ENCODE data around the gene ADAM15. TPM values are rescaled to one million over a fixed set of nuclear protein-coding genes. Genes with fewer than 3 reads are reported as not detected.

Gene ADAM15
- total RNA-seq, 4 donors from 2014 or later, result 61.5 to 142 (median 115) TPM

DNA sequence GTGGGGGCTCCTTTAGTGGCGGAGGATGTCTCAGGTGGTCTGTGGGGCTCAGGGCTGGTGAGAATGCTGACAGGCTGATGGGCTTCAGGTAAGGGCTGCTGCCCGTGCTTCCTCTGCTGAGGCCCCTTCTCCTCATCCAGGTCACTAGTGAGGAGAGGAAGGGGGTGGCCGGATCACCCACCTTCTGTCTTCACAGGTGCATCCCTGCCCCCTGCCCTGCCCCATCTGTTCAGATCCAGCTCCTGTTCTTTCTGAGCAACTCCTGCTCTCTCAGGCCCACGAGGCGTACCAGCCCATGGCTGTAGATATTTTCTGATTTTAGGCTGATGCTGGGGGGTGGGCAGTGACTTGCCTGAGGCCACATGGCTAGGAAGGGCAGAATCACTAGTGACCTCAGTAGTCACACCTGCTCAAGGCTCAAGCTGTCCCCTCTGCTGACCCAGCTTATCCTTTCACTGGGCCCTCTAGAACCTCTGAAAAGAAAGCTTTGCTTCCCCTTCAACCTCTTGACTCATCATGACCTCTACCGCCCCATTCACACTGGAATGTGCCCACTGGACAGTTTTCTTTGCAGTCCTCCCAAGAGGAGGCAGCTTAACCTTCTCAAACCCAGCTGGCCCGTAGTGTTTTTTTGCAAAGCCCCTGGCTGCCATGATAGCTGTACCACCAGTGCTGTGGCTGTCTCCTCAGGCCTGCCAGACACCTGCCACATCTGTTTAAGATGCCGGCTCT, 32.3 kb upstream of the ADAM15 start:
- peaks cover 17 to 39% (median 27%) of the 10 kb centered on the region in 4 donors for H3K4me1 ChIP-seq
- intact Hi-C loops (cut with DNase I), result loop anchor here (5.0 kb wide), 2 partner anchors 56 to 81 kb away; partner anchors contain the start of genes PMVK and PYGO2

DNA sequence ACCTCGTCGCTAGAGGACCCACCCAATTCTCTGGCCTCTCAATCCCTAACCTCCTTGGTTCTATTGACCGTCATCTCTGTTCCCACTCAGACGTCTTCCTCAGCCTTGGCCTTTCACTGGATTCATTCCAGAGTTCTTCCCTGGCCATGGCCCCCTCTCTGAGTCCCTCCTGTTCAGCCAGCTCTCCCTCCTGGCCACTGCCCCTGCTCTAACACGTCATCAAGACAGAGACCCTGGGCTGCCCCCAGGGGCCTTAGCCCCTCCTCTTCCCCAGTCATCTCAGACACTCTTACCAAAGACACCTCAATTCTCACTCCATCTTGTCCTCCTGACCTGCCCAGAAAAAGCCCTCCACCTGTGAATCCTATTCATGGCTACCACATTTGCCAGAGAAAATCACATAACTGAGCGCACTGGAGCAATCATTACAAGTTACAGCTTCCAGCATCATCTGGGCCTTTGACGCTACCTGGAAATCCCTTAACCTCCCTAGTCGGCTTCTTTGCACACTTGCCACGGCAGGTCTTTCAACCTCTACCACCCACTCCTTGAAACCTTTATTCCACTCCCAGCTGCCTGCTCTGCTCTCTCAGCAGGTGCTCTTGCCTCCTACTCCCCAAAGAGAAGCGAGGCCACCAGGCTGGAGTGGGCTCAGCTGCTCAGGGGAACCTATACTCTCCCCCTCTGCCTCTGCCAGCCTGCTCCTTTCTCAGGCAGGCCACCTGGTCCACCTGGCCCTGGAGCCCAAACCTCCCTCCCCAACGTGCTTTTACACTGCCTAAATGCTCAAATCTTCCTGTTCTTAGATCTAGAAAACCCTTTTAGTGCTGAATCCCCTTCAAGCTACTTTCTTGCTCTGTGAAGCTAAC, 31.5 kb upstream of the ADAM15 start:
- Histone ChIP-seq H3K9me3 (no peaks in the 10 kb centered on the region), H3K4me1 (peaks cover 16 to 32% (median 25%) of the 10 kb centered on the region in 4 donors), H3K27me3 (no peaks in the 10 kb centered on the region), H3K27ac (replicated peaks in 1 of 4) (no peak overlapping the region), H3K4me3 (no peak overlapping the region), H3K36me3 (peaks cover 7 to 21% (median 15%) of the 10 kb centered on the region in 4 donors)
- intact Hi-C loops (cut with DNase I), result loop anchor here (5.0 kb wide), 2 partner anchors 57 to 82 kb away; partner anchors contain the start of genes PMVK and PYGO2
- TF ChIP-seq POLR2A (IDR thresholded peaks at IDR 0.05; ENCODE audit: low read depth) (no peak), POLR2AphosphoS5 (IDR thresholded peaks at IDR 0.05) (no peak), EP300 (IDR thresholded peaks at IDR 0.05) (no peak)
- TF ChIP-seq, protein P1, sequence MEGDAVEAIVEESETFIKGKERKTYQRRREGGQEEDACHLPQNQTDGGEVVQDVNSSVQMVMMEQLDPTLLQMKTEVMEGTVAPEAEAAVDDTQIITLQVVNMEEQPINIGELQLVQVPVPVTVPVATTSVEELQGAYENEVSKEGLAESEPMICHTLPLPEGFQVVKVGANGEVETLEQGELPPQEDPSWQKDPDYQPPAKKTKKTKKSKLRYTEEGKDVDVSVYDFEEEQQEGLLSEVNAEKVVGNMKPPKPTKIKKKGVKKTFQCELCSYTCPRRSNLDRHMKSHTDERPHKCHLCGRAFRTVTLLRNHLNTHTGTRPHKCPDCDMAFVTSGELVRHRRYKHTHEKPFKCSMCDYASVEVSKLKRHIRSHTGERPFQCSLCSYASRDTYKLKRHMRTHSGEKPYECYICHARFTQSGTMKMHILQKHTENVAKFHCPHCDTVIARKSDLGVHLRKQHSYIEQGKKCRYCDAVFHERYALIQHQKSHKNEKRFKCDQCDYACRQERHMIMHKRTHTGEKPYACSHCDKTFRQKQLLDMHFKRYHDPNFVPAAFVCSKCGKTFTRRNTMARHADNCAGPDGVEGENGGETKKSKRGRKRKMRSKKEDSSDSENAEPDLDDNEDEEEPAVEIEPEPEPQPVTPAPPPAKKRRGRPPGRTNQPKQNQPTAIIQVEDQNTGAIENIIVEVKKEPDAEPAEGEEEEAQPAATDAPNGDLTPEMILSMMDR (IDR thresholded peaks at IDR 0.05), result no peak
- WGBS, result 84% methylated on average over 11 of the region's 11 CpGs
- DNase-seq (ENCODE audit: extremely low spot score), result no peak

More for the DNA sequence above, 32.3 kb upstream of the ADAM15 start:
- Histone ChIP-seq H3K9me3 (no peaks in the 10 kb centered on the region), H3K36me3 (peaks cover 9 to 29% (median 23%) of the 10 kb centered on the region in 4 donors), H3K27me3 (no peaks in the 10 kb centered on the region), H3K27ac (replicated peaks in 1 of 4) (peak overlapping the region in 3 of 4 donors; percentile 89 to 92 (median 90)), H3K4me3 (no peak overlapping the region)
- DNase-seq (ENCODE audit: extremely low spot score), result no peak
- 83% methylated on average over 6 of the region's 8 CpGs for WGBS
- TF ChIP-seq EP300 (IDR thresholded peaks at IDR 0.05) (no peak), POLR2A (IDR thresholded peaks at IDR 0.05; ENCODE audit: low read depth) (no peak), POLR2AphosphoS5 (IDR thresholded peaks at IDR 0.05) (no peak)
- TF ChIP-seq, protein P1 (IDR thresholded peaks at IDR 0.05), result no peak

DNA sequence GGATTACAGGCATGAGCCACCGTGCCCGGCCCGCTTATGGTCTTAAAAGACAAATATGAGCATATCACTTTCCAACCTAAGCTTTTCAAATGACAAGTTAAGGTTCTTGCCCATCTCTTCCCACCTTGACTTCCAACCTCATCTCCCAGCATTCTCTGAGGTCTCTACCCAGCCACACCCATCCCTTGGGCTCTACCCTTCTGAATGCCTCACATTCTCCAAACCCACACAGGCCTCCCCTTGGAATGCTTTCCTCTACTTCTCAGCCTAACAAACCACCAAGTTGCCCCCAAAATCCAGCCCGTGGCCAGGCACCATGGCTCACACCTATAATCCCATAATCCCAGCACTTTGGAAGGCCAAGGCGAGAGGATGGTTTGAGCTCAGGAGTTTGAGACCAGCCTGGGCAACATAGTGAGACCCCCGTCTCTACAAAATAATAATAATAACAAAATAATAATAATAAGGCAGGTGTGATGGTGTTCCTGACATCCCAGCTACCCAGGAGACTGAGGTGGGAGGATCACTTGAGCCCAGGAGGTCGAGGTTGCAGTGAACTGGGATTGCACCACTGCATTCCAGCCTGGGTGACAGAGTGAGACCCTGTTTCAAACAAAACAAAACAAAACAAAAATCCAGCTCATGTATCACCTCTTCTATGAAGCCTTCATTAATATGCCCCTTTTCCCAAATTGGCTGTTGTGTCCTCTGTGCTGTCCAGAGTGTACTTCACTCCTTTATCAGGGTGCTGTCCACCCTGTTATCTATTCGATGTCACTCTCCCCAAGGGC, 28.8 kb upstream of the ADAM15 start:
- 92% methylated on average over 8 of the region's 8 CpGs for WGBS
- TF ChIP-seq, protein P1 (IDR thresholded peaks at IDR 0.05), result no peak
- TF ChIP-seq EP300 (IDR thresholded peaks at IDR 0.05), result no peak
- peaks cover 8 to 18% (median 14%) of the 10 kb centered on the region in 4 donors for H3K4me1 ChIP-seq
- DNase-seq (ENCODE audit: extremely low spot score), result no peak
- H3K27me3 ChIP-seq, result no peaks in the 10 kb centered on the region
- no peaks in the 10 kb centered on the region for H3K9me3 ChIP-seq
- intact Hi-C loops (cut with DNase I), result no loop called here
- no peak overlapping the region for H3K4me3 ChIP-seq
- no peaks in the 10 kb centered on the region for H3K36me3 ChIP-seq
- H3K27ac ChIP-seq (replicated peaks in 1 of 4), result no peak overlapping the region

DNA sequence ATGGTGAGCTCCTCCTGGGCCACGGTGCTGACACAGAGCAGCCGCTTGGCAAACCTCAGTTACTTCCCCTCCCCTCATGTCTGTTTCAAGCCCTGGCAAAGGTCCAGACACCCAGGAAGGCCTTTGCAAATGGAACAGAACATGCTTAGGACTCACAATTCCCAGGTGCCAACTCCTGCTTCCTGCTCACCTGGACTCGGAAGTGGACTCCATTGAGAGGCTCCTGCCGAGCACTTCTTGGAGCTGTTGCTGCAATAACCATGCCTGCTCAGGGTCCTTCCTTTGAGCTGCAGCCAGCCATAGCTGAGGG, 28.2 kb upstream of the ADAM15 start:
- Histone ChIP-seq H3K36me3 (no peaks in the 10 kb centered on the region), H3K4me1 (peaks cover 5 to 13% (median 8%) of the 10 kb centered on the region in 4 donors), H3K27me3 (no peaks in the 10 kb centered on the region), H3K9me3 (no peaks in the 10 kb centered on the region), H3K27ac (replicated peaks in 1 of 4) (no peak overlapping the region), H3K4me3 (no peak overlapping the region)
- intact Hi-C loops (cut with DNase I), result no loop called here
- TF ChIP-seq POLR2A (IDR thresholded peaks at IDR 0.05; ENCODE audit: low read depth) (no peak), EP300 (IDR thresholded peaks at IDR 0.05) (no peak), POLR2AphosphoS5 (IDR thresholded peaks at IDR 0.05) (no peak)
- TF ChIP-seq, protein P1 (IDR thresholded peaks at IDR 0.05), result no peak
- no peak for DNase-seq (ENCODE audit: extremely low spot score)
- 72% methylated on average over 4 of the region's 4 CpGs for WGBS

All from esophagus muscularis mucosa (tissue), 4 donors.